Adrenal gland (tissue), 12 donors: Measurements from ENCODE around the gene FGF3. TPM values are rescaled to one million over a fixed set of nuclear protein-coding genes. Genes with fewer than 3 reads are reported as not detected.

ENCODE experiments used
- DNase-seq, 7 donors: peaks; one replicate each; pipeline ENCODE4 v3.0.0-alpha.2; 2019 to 2020
- H3K27ac ChIP-seq, 5 donors: fragments of 200-600 bp; sonication (generic) in 4 of 5; 1 replicate in 3 of 5; 2 replicates in 2 of 5; pipeline versions ENCODE4 v1.5.1 to v1.8.0; 2016 to 2020; ENCODE audit warnings: mild to moderate bottlenecking in 1 of 5
- H3K27me3 ChIP-seq: fragments of 200-600 bp; 2 replicates; pipeline ENCODE4 v1.8.0; 2021
- H3K36me3 ChIP-seq, 2 donors: fragments of 200-600 bp; replicated peaks in 1 of 2; 1 replicate in 1 of 2; 2 replicates in 1 of 2; pipeline versions ENCODE4 v1.5.1 to v1.8.0; 2018 to 2022
- H3K4me1 ChIP-seq, 2 donors: fragments of 200-600 bp; replicated peaks in 1 of 2; 1 replicate in 1 of 2; 2 replicates in 1 of 2; pipeline versions ENCODE4 v1.5.1 to v1.8.0; 2018 to 2021
- H3K4me3 ChIP-seq, 4 donors: fragments of 200-600 bp; sonication (generic) in 3 of 4; one replicate each; pipeline ENCODE4 v1.5.1; 2016 to 2018
- H3K9me3 ChIP-seq, 3 donors: fragments of 200-600 bp; sonication (generic) in 1 of 3; replicated peaks in 1 of 3; 1 replicate in 2 of 3; 2 replicates in 1 of 3; pipeline versions ENCODE4 v1.5.1 to v1.8.0; 2016 to 2021
- CTCF ChIP-seq, 6 experiments: fragments of 450-650 bp in 4 of 6; fragments of 200-600 bp in 2 of 6; sonication (generic) in 1 of 6; IDR thresholded peaks; 1 replicate in 5 of 6; 2 replicates in 1 of 6; pipeline versions ENCODE4 v1.5.1 to v1.8.0; 2016 to 2021; ENCODE audit warnings: antibody characterized with exemption in 6 of 6, mild to moderate bottlenecking in 2 of 6, moderate library complexity in 1 of 6
- POLR2A ChIP-seq, 2 donors: fragments of 450-650 bp; IDR thresholded peaks; one replicate each; pipeline ENCODE4 v1.6.1; 2017; ENCODE audit warnings: antibody characterized with exemption in 2 of 2, mild to moderate bottlenecking in 2 of 2, moderate library complexity in 1 of 2
- WGBS, 4 donors: extraction: QIAGEN DNeasy Blood & Tissue Kit in 2 of 4; methylation state at CpG; one replicate each; pipeline versions ENCODE4 v1.1.5 to v1.1.7; 2013 to 2017; 5-methylcytosine and 5-hydroxymethylcytosine counted together
- intact Hi-C, 2 donors: fragments of 100-400 bp; cut with DNase I; formaldehyde crosslinking; loops; one replicate each; pipeline versions ENCODE4 v1.14.1 to v1.15.0; 2022 to 2023
- polyA plus RNA-seq, 3 donors: library from polyadenylated mRNA; stranded (reverse); fragments of 200-250 nt in 2 of 3; fragments of 350-450 nt in 1 of 3; fragmentation: Illumina TruSeq in 1 of 3; extraction: RNeasy Lipid Tissue Mini Kit (QIAGEN cat#74804) in 1 of 3; gene quantifications; one replicate each; pipeline ENCODE4 v1.2.3, GENCODE V29; 2013 to 2014
- total RNA-seq, 9 donors: library from RNA; depleted of rRNA in 4 of 9; stranded (reverse); fragments of >200 nt in 4 of 9; fragments of 120-200 nt in 1 of 9; fragmentation: NEBNext Ultra II Directional in 1 of 9; extraction: Animal tissue kit (Norgen Biotek cat#: 25700) in 1 of 9; gene quantifications; one replicate each; pipeline versions ENCODE4 v1.1.0 to v1.2.4, GENCODE V29; 2013 to 2023
- donor health status: healthy with polysubstance abuse.
- donor health status: Bipolar disorder and iron deficiency.
- donor health status: DM: yes; HTN: yes; CAD: no.
- donor health status: DM: no; HTN: no; CAD: no.
- donor health status: DM: no; HTN: no; CAD: no.
- donor health status: DM: yes; HTN: yes; CAD: no.

The FGF3 gene
- total and polyA plus RNA-seq, 12 donors = not detected

GRCh38 chr11:69814411-69814810 is 4.8 kb downstream of the FGF3 start:
- no peak overlapping the region for H3K27ac ChIP-seq
- H3K36me3 ChIP-seq = no peaks in the 10 kb centered on the region
- H3K9me3 ChIP-seq = no peaks in the 10 kb centered on the region
- DNase-seq = no peak
- H3K27me3 ChIP-seq = peaks cover 38% of the 10 kb centered on the region
- 81 to 83% (median 82%) methylated on average over 4 to 7 of the region's 7 CpGs for WGBS, 4 donors
- H3K4me1 ChIP-seq = no peaks in the 10 kb centered on the region
- no peak overlapping the region for H3K4me3 ChIP-seq
- TF ChIP-seq POLR2A (IDR thresholded peaks at IDR 0.05) (no peak), CTCF (IDR thresholded peaks at IDR 0.05) (no peak)
- intact Hi-C loops = no loop called here

DNA sequence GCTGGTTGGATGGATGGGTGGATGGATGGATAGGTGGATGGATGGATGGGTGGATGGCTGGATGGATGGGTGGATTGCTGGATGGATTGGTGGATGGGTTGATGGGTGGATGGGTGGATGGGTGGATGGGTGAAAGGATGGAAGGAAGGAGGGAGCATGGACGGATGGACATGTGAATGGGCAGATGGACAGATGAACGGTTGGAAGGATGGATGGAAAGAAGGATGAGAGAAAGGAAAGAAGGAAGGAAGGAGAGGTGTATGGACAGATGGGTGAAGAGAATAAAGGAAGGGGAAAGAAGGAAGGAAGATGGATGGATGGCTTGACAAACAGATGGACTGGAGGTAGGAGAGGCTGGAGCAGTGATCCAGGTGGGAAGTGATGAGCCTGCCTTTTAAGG is 5.4 kb downstream of the FGF3 start:
- no peaks in the 10 kb centered on the region for H3K36me3 ChIP-seq
- intact Hi-C loops = no loop called here
- H3K9me3 ChIP-seq = no peaks in the 10 kb centered on the region
- H3K27ac ChIP-seq = no peak overlapping the region
- peaks cover 32% of the 10 kb centered on the region for H3K27me3 ChIP-seq
- no peaks in the 10 kb centered on the region for H3K4me1 ChIP-seq
- TF ChIP-seq POLR2A (IDR thresholded peaks at IDR 0.05) = no peak
- no peak for TF ChIP-seq CTCF (IDR thresholded peaks at IDR 0.05)
- no peak for DNase-seq
- no peak overlapping the region for H3K4me3 ChIP-seq
- 64 to 81% (median 71%) methylated on average over 2 of the region's 2 CpGs for WGBS, 4 donors

DNA sequence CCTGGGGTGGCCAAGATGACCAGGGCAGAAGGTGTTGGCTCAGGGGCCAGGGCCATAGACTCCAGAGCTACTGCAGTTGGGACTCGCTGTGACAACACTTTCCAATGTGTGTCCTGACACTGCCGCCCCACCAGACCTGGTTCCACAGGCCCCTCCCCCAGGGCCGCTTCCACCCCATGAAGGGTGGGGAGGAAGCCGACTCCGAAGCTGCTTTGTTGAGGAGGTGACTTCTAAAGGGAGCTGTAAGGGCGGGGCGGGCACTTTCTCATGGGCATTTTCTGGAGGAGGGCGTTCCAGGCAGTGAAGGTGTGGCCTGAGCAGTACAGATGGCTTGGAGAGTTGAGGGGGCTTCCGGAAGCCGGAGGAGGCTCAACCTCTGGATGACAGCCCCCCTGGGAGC is 6.3 kb downstream of the FGF3 start:
- DNase-seq = no peak
- intact Hi-C loops = no loop called here
- peaks cover 23% of the 10 kb centered on the region for H3K27me3 ChIP-seq
- no peaks in the 10 kb centered on the region for H3K36me3 ChIP-seq
- no peak overlapping the region for H3K27ac ChIP-seq
- no peak for TF ChIP-seq POLR2A (IDR thresholded peaks at IDR 0.05)
- no peak for TF ChIP-seq CTCF (IDR thresholded peaks at IDR 0.05)
- H3K4me1 ChIP-seq = no peaks in the 10 kb centered on the region
- 71 to 93% (median 82%) methylated on average over 2 to 10 of the region's 10 CpGs for WGBS, 4 donors
- no peak overlapping the region for H3K4me3 ChIP-seq
- H3K9me3 ChIP-seq = no peaks in the 10 kb centered on the region

- Histone ChIP-seq H3K27ac (no peak overlapping the region), H3K4me3 (no peak overlapping the region), H3K9me3 (no peaks in the 10 kb centered on the region), H3K36me3 (no peaks in the 10 kb centered on the region), H3K27me3 (peaks cover 16% of the 10 kb centered on the region), H3K4me1 (no peaks in the 10 kb centered on the region)
- intact Hi-C loops = no loop called here
- no peak for DNase-seq
- TF ChIP-seq POLR2A (IDR thresholded peaks at IDR 0.05) (no peak), CTCF (IDR thresholded peaks at IDR 0.05) (no peak)
- WGBS, 4 donors = 81 to 96% (median 90%) methylated on average over 3 to 7 of the region's 7 CpGs
Measured at GRCh38 chr11:69812256-69812655, 7.0 kb downstream of the FGF3 start.
